A549 (cell line): ENCODE data around the gene SLC29A2.

ENCODE experiments used
- MAX ChIP-seq: IDR thresholded peaks from 2 replicates; pipeline ENCODE4 v1.6.1; 2012
- POLR2A ChIP-seq: IDR thresholded peaks from 2 replicates; pipeline ENCODE4 v1.6.1; 2012; ENCODE audit warnings: mild to moderate bottlenecking, low read length
- TF ChIP-seq, protein P1 (sequence below): fragments of >200 bp; sonication (Bioruptor Twin); formaldehyde crosslinking; IDR thresholded peaks from 3 replicates; pipeline ENCODE4 v1.5.1; 2016

GRCh38 chr11:66341502-66342126 is 29.9 kb downstream of the SLC29A2 start:
- TF ChIP-seq POLR2A: no peak
- TF ChIP-seq, protein P1, sequence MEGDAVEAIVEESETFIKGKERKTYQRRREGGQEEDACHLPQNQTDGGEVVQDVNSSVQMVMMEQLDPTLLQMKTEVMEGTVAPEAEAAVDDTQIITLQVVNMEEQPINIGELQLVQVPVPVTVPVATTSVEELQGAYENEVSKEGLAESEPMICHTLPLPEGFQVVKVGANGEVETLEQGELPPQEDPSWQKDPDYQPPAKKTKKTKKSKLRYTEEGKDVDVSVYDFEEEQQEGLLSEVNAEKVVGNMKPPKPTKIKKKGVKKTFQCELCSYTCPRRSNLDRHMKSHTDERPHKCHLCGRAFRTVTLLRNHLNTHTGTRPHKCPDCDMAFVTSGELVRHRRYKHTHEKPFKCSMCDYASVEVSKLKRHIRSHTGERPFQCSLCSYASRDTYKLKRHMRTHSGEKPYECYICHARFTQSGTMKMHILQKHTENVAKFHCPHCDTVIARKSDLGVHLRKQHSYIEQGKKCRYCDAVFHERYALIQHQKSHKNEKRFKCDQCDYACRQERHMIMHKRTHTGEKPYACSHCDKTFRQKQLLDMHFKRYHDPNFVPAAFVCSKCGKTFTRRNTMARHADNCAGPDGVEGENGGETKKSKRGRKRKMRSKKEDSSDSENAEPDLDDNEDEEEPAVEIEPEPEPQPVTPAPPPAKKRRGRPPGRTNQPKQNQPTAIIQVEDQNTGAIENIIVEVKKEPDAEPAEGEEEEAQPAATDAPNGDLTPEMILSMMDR: no peak
- TF ChIP-seq MAX: no peak
